H1 (cell line): ENCODE results near the gene CD52. TPM values are rescaled to one million over a fixed set of nuclear protein-coding genes. Genes with fewer than 3 reads are reported as not detected.

ENCODE experiments used
- YY1 ChIP-seq: IDR thresholded peaks from 2 replicates; pipeline ENCODE4 v1.6.1; 2011; ENCODE audit warnings: low read depth, mild to moderate bottlenecking, low read length
- polyA plus RNA-seq, 7 experiments: library from polyadenylated mRNA; depleted of rRNA in 3 of 7; stranded (reverse) in 5 of 7; unstranded in 2 of 7; fragments of >200 nt in 5 of 7; fragments of 200-250 nt in 2 of 7; gene quantifications; 1 replicate in 5 of 7; 2 replicates in 1 of 7; 4 replicates in 1 of 7; pipeline versions ENCODE4 v1.2.1 to v1.2.3, GENCODE V29; 2011 to 2013; ENCODE audit warnings: missing spikeins in 2 of 7, mixed read lengths in 2 of 7
- total RNA-seq: library from RNA; stranded (reverse); fragmentation: NEBNext Ultra II Directional; extraction: Animal tissue kit (Norgen Biotek cat#: 25700); gene quantifications from 2 replicates; pipeline ENCODE4 v1.2.1, GENCODE V29; 2021

CD52 gene
- total and polyA plus RNA-seq, 2 of the 8 experiments (the other 6 are each of a cell fraction or from before 2014, with no cell fraction given): 2.4 to 3.1 TPM

DNA sequence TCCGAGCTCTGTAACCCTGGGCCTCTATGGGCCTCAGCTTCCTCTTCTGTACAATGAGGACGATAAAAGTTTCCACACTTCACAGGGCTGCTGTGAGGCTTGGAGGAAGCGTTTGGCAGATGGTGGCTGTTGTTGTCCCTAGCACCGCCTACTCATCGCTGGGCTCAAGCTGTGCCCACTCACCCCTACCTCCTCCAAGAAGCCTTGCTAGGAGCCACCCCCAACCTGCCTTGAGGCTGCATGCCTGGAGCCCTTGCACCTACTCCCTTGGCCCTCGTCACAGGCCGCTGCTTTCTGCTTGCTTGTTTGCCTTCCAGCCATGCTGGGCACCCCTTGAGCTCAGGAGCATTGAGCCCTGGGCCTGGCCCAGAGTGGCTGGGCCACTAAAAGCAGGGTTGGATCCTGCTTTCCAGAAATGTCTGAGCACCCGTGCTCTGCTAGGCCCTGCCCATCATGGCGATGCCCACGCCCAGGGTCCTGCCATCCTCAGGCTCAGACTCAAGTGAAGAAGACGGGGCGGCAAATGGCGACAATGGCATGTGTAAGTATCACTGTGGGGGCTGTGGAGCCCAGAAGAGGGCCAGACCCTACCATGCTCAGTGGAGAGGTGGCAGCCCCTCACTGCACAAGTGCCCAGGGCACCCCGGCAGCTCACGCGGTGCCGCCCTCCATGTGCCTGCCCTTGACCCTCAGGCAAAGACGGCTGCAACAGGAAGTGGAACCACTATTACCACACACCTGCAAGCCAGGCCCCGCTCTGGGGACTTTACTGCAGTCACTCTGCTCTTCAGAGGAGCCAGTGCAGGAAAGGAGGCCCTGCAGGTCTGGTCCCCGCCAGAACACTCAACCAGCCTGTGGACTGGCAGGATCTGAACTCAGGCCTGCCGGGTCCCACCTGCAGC, 28.3 kb upstream of the CD52 start (continued):
- no peak for TF ChIP-seq YY1
- TF ChIP-seq, all 59 proteins: peak for 0
